Neural progenitor cell (in vitro differentiated cells): ENCODE measurements around the gene FKBP10. TPM values are rescaled to one million over a fixed set of nuclear protein-coding genes. Genes with fewer than 3 reads are reported as not detected.

Experiments
- DNase-seq: peaks from one replicate; pipeline ENCODE4 v3.0.0-alpha.2; 2016; ENCODE audit warnings: low spot score
- H2AFZ ChIP-seq: fragments of 200-600 bp; sonication (generic); replicated peaks from 2 replicates; pipeline ENCODE4 v1.6.1; 2016; ENCODE audit warnings: antibody characterized with exemption
- H3F3A ChIP-seq: fragments of 200-600 bp; sonication (generic); 2 replicates; pipeline ENCODE4 v1.6.1; 2016; ENCODE audit warnings: antibody characterized with exemption, low read depth
- H3K27ac ChIP-seq: fragments of 200-600 bp; sonication (generic); 2 replicates; pipeline ENCODE4 v1.5.1; 2016; ENCODE audit warnings: mild to moderate bottlenecking
- H3K27me3 ChIP-seq: fragments of 200-600 bp; sonication (generic); 2 replicates; pipeline ENCODE4 v1.6.1; 2016; ENCODE audit warnings: mild to moderate bottlenecking, moderate library complexity
- H3K36me3 ChIP-seq: fragments of 200-600 bp; sonication (generic); 2 replicates; pipeline ENCODE4 v1.5.1; 2016
- H3K4me1 ChIP-seq: fragments of 200-600 bp; sonication (generic); 2 replicates; pipeline ENCODE4 v1.6.1; 2016; ENCODE audit warnings: mixed run types
- H3K4me2 ChIP-seq: fragments of 200-600 bp; sonication (generic); 2 replicates; pipeline ENCODE4 v1.6.1; 2016
- H3K4me3 ChIP-seq: fragments of 200-600 bp; sonication (generic); 2 replicates; pipeline ENCODE4 v1.5.1; 2016
- H3K79me2 ChIP-seq: fragments of 200-600 bp; sonication (generic); 2 replicates; pipeline ENCODE4 v1.6.1; 2016; ENCODE audit warnings: low read depth
- H3K9ac ChIP-seq: fragments of 200-600 bp; sonication (generic); 2 replicates; pipeline ENCODE4 v1.6.1; 2016
- H3K9me3 ChIP-seq: fragments of 200-600 bp; sonication (generic); 2 replicates; pipeline ENCODE4 v1.5.1; 2016; ENCODE audit warnings: low read depth
- H4K20me1 ChIP-seq: fragments of 200-600 bp; sonication (generic); 2 replicates; pipeline ENCODE4 v1.6.1; 2016; ENCODE audit warnings: low read depth
- H3K27ac Mint-ChIP-seq: 3 replicates; pipeline ENCODE4 v1.8.0; 2021; ENCODE audit warnings: mixed read lengths
- H3K27me3 Mint-ChIP-seq: 2 replicates; pipeline ENCODE4 v1.8.0; 2022; ENCODE audit warnings: low read depth, mild to moderate bottlenecking, inconsistent platforms, moderate library complexity, mixed read lengths; ENCODE audit not compliant: insufficient read depth
- H3K36me3 Mint-ChIP-seq: 3 replicates; pipeline ENCODE4 v1.8.0; 2021; ENCODE audit warnings: mixed read lengths
- H3K4me1 Mint-ChIP-seq: 3 replicates; pipeline ENCODE4 v1.8.0; 2021; ENCODE audit warnings: mixed read lengths
- H3K4me3 Mint-ChIP-seq: 3 replicates; pipeline ENCODE4 v1.8.0; 2021; ENCODE audit warnings: mild to moderate bottlenecking, moderate library complexity, mixed read lengths
- H3K9me3 Mint-ChIP-seq: 3 replicates; pipeline ENCODE4 v1.8.0; 2020; ENCODE audit warnings: mixed read lengths
- CTCF ChIP-seq: fragments of 200-600 bp; sonication (generic); IDR thresholded peaks from 2 replicates; pipeline ENCODE4 v1.5.1; 2017; ENCODE audit warnings: antibody characterized with exemption, mild to moderate bottlenecking
- EZH2 ChIP-seq: fragments of 200-600 bp; sonication (generic); IDR thresholded peaks from 2 replicates; pipeline ENCODE4 v1.6.1; 2017; ENCODE audit warnings: antibody characterized with exemption, mild to moderate bottlenecking, moderate library complexity
- EZH2phosphoT487 ChIP-seq: fragments of 200-600 bp; sonication (generic); IDR thresholded peaks from 2 replicates; pipeline ENCODE4 v1.6.1; 2017; ENCODE audit warnings: antibody characterized with exemption
- total RNA-seq: library from RNA; depleted of rRNA; stranded (reverse); fragments of >200 nt; gene quantifications from 2 replicates; pipeline ENCODE4 v1.2.3, GENCODE V29; 2015; ENCODE audit warnings: low replicate concordance

Gene FKBP10
- total RNA-seq, 1 donor from 2014 or later = 108 TPM

GRCh38 chr17:41769985-41770384 is 42.8 kb upstream of the FKBP10 start:
- peaks cover 7% of the 10 kb centered on the region for H3K36me3 ChIP-seq

GRCh38 chr17:41771389-41772206 is 41.2 kb upstream of the FKBP10 start:
- H3K27ac ChIP-seq = no peak overlapping the region
- TF ChIP-seq EZH2 = no peak
- no peak for TF ChIP-seq EZH2phosphoT487
- TF ChIP-seq CTCF = no peak
- H4K20me1 ChIP-seq = peaks cover 56% of the 10 kb centered on the region
- H3K4me2 ChIP-seq = no peak overlapping the region
- no peak overlapping the region for H3K4me3 ChIP-seq
- H3K4me1 ChIP-seq = peaks cover 31% of the 10 kb centered on the region
- H3K36me3 ChIP-seq = no peaks in the 10 kb centered on the region
- H3K9me3 ChIP-seq = no peaks in the 10 kb centered on the region
- Mint-ChIP-seq H3K27ac (no peak overlapping the region), H3K4me3 (no peak overlapping the region), H3K36me3 (peaks cover 14% of the 10 kb centered on the region), H3K4me1 (peaks cover 35% of the 10 kb centered on the region), H3K27me3 (peaks cover 4% of the 10 kb centered on the region), H3K9me3 (no peaks in the 10 kb centered on the region)
- H3K79me2 ChIP-seq = peaks cover 39% of the 10 kb centered on the region
- no peak for DNase-seq
- H3F3A ChIP-seq = peaks cover 23% of the 10 kb centered on the region
- no peak overlapping the region for H2AFZ ChIP-seq
- H3K9ac ChIP-seq = no peak overlapping the region
- H3K27me3 ChIP-seq = no peaks in the 10 kb centered on the region

More at GRCh38 chr17:41769985-41770384, 42.8 kb upstream of the FKBP10 start:
- Histone ChIP-seq H3K9me3 (no peaks in the 10 kb centered on the region), H3K4me1 (peaks cover 16% of the 10 kb centered on the region), H2AFZ (no peak overlapping the region), H4K20me1 (peaks cover 40% of the 10 kb centered on the region), H3F3A (peaks cover 7% of the 10 kb centered on the region), H3K9ac (no peak overlapping the region), H3K79me2 (peaks cover 31% of the 10 kb centered on the region), H3K27ac (no peak overlapping the region), H3K4me2 (no peak overlapping the region), H3K4me3 (no peak overlapping the region), H3K27me3 (no peaks in the 10 kb centered on the region)
- Mint-ChIP-seq H3K4me1 (peaks cover 20% of the 10 kb centered on the region), H3K27me3 (peaks cover 4% of the 10 kb centered on the region), H3K9me3 (no peaks in the 10 kb centered on the region), H3K36me3 (peaks cover 16% of the 10 kb centered on the region), H3K4me3 (no peak overlapping the region), H3K27ac (peak overlapping the region; percentile 84)
- no peak for DNase-seq
- TF ChIP-seq EZH2phosphoT487 (no peak), CTCF (no peak), EZH2 (no peak)

- peaks cover 62% of the 10 kb centered on the region for H4K20me1 ChIP-seq
- Mint-ChIP-seq H3K4me3 (no peak overlapping the region), H3K36me3 (peaks cover 12% of the 10 kb centered on the region), H3K27me3 (peaks cover 4% of the 10 kb centered on the region), H3K9me3 (no peaks in the 10 kb centered on the region), H3K27ac (no peak overlapping the region), H3K4me1 (peaks cover 39% of the 10 kb centered on the region)
- no peaks in the 10 kb centered on the region for H3K36me3 ChIP-seq
- H3K9me3 ChIP-seq = no peaks in the 10 kb centered on the region
- no peak overlapping the region for H3K27ac ChIP-seq
- H3K79me2 ChIP-seq = peaks cover 45% of the 10 kb centered on the region
- DNase-seq = no peak
- peaks cover 29% of the 10 kb centered on the region for H3F3A ChIP-seq
- no peak overlapping the region for H3K4me2 ChIP-seq
- no peaks in the 10 kb centered on the region for H3K27me3 ChIP-seq
- no peak overlapping the region for H2AFZ ChIP-seq
- TF ChIP-seq CTCF (no peak), EZH2phosphoT487 (no peak), EZH2 (no peak)
- no peak overlapping the region for H3K4me3 ChIP-seq
- no peak overlapping the region for H3K9ac ChIP-seq
- H3K4me1 ChIP-seq = peaks cover 38% of the 10 kb centered on the region
Observed at GRCh38 chr17:41772218-41772585, 40.6 kb upstream of the FKBP10 start.
